ENCODE data around the gene GSTA4.

Gene GSTA4

GRCh38 chr6:53027131-53027718 is 32.1 kb upstream of the GSTA4 start:
- no peak for ATAC-seq
- TF ChIP-seq GLIS3 (CRISPR knock-in tag; IDR thresholded peaks at IDR 0.05) (no peak), ZNF8 (CRISPR knock-in tag; IDR thresholded peaks at IDR 0.05) (no peak), ARNTL (CRISPR knock-in tag; IDR thresholded peaks at IDR 0.05; ENCODE audit: borderline replicate concordance, low read depth) (no peak)
- TF ChIP-seq, protein P1, sequence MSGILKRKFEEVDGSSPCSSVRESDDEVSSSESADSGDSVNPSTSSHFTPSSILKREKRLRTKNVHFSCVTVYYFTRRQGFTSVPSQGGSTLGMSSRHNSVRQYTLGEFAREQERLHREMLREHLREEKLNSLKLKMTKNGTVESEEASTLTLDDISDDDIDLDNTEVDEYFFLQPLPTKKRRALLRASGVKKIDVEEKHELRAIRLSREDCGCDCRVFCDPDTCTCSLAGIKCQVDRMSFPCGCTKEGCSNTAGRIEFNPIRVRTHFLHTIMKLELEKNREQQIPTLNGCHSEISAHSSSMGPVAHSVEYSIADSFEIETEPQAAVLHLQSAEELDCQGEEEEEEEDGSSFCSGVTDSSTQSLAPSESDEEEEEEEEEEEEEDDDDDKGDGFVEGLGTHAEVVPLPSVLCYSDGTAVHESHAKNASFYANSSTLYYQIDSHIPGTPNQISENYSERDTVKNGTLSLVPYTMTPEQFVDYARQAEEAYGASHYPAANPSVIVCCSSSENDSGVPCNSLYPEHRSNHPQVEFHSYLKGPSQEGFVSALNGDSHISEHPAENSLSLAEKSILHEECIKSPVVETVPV (CRISPR knock-in tag; IDR thresholded peaks at IDR 0.05), result no peak

GRCh38 chr6:53026526-53026925 is 31.4 kb upstream of the GSTA4 start:
- TF ChIP-seq TOX (CRISPR knock-in tag; IDR thresholded peaks at IDR 0.05; ENCODE audit: borderline replicate concordance) (no peak), SNAI2 (CRISPR knock-in tag; IDR thresholded peaks at IDR 0.05) (no peak), ARNTL (CRISPR knock-in tag; IDR thresholded peaks at IDR 0.05; ENCODE audit: borderline replicate concordance, low read depth) (no peak), TCF4 (CRISPR knock-in tag; IDR thresholded peaks at IDR 0.05; ENCODE audit: borderline replicate concordance) (no peak), POU6F1 (CRISPR knock-in tag; IDR thresholded peaks at IDR 0.05; ENCODE audit: borderline replicate concordance, low read depth) (no peak), ZNF565 (CRISPR knock-in tag; conservative IDR thresholded peaks at IDR 0.05; ENCODE audit: low read depth) (no peak), ESRRG (CRISPR knock-in tag; IDR thresholded peaks at IDR 0.05) (no peak)
- TF ChIP-seq, protein P2, sequence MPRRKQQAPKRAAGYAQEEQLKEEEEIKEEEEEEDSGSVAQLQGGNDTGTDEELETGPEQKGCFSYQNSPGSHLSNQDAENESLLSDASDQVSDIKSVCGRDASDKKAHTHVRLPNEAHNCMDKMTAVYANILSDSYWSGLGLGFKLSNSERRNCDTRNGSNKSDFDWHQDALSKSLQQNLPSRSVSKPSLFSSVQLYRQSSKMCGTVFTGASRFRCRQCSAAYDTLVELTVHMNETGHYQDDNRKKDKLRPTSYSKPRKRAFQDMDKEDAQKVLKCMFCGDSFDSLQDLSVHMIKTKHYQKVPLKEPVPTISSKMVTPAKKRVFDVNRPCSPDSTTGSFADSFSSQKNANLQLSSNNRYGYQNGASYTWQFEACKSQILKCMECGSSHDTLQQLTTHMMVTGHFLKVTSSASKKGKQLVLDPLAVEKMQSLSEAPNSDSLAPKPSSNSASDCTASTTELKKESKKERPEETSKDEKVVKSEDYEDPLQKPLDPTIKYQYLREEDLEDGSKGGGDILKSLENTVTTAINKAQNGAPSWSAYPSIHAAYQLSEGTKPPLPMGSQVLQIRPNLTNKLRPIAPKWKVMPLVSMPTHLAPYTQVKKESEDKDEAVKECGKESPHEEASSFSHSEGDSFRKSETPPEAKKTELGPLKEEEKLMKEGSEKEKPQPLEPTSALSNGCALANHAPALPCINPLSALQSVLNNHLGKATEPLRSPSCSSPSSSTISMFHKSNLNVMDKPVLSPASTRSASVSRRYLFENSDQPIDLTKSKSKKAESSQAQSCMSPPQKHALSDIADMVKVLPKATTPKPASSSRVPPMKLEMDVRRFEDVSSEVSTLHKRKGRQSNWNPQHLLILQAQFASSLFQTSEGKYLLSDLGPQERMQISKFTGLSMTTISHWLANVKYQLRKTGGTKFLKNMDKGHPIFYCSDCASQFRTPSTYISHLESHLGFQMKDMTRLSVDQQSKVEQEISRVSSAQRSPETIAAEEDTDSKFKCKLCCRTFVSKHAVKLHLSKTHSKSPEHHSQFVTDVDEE (CRISPR knock-in tag; IDR thresholded peaks at IDR 0.05), result no peak
- ATAC-seq, result no peak

GRCh38 chr6:53023323-53023722 is 28.2 kb upstream of the GSTA4 start:
- ATAC-seq, result no peak
- TF ChIP-seq ZNF70 (CRISPR knock-in tag; IDR thresholded peaks at IDR 0.05), result no peak
- TF ChIP-seq RARB (CRISPR knock-in tag; IDR thresholded peaks at IDR 0.05), result no peak
- TF ChIP-seq PPARA (CRISPR knock-in tag; IDR thresholded peaks at IDR 0.05; ENCODE audit: borderline replicate concordance), result no peak
- TF ChIP-seq ZFP30 (CRISPR knock-in tag; IDR thresholded peaks at IDR 0.05), result no peak
- TF ChIP-seq SNAI2 (CRISPR knock-in tag; IDR thresholded peaks at IDR 0.05), result no peak
- no peak for TF ChIP-seq POU6F1 (CRISPR knock-in tag; IDR thresholded peaks at IDR 0.05; ENCODE audit: borderline replicate concordance, low read depth)
- TF ChIP-seq, protein P1 (CRISPR knock-in tag; IDR thresholded peaks at IDR 0.05), result no peak
- TF ChIP-seq ARNTL (CRISPR knock-in tag; IDR thresholded peaks at IDR 0.05; ENCODE audit: borderline replicate concordance, low read depth), result no peak
- no peak for TF ChIP-seq ESRRG (CRISPR knock-in tag; IDR thresholded peaks at IDR 0.05)
- TF ChIP-seq ZFP3 (CRISPR knock-in tag; IDR thresholded peaks at IDR 0.05), result no peak
- TF ChIP-seq ZC3H10 (CRISPR knock-in tag; IDR thresholded peaks at IDR 0.05), result no peak
- TF ChIP-seq TCF4 (CRISPR knock-in tag; IDR thresholded peaks at IDR 0.05; ENCODE audit: borderline replicate concordance), result no peak
- TF ChIP-seq ZNF565 (CRISPR knock-in tag; conservative IDR thresholded peaks at IDR 0.05; ENCODE audit: low read depth), result no peak
- no peak for TF ChIP-seq PATZ1 (CRISPR knock-in tag; IDR thresholded peaks at IDR 0.05; ENCODE audit: borderline replicate concordance)
- TF ChIP-seq, protein P3, sequence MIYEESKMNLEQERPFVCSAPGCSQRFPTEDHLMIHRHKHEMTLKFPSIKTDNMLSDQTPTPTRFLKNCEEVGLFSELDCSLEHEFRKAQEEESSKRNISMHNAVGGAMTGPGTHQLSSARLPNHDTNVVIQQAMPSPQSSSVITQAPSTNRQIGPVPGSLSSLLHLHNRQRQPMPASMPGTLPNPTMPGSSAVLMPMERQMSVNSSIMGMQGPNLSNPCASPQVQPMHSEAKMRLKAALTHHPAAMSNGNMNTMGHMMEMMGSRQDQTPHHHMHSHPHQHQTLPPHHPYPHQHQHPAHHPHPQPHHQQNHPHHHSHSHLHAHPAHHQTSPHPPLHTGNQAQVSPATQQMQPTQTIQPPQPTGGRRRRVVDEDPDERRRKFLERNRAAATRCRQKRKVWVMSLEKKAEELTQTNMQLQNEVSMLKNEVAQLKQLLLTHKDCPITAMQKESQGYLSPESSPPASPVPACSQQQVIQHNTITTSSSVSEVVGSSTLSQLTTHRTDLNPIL (CRISPR knock-in tag; IDR thresholded peaks at IDR 0.05; ENCODE audit: low read depth), result no peak
- TF ChIP-seq CSDC2 (CRISPR knock-in tag; IDR thresholded peaks at IDR 0.05), result no peak
- TF ChIP-seq BACH2 (CRISPR knock-in tag; IDR thresholded peaks at IDR 0.05; ENCODE audit: borderline replicate concordance), result no peak

Measured in SK-N-SH treated with all-trans-retinoic acid at 6 μM for 48 hours (cell line).